Loucy (cell line): ENCODE measurements around the gene UXT.

Source experiments
- EZH2phosphoT487 ChIP-seq: fragments of 200-600 bp; IDR thresholded peaks from 2 replicates; pipeline ENCODE4 v1.6.1; 2018; ENCODE audit warnings: antibody characterized with exemption, mild to moderate bottlenecking, moderate library complexity, borderline replicate concordance
- TF ChIP-seq, protein P1 (sequence below): fragments of 200-600 bp; sonication (generic); conservative IDR thresholded peaks from 2 replicates; pipeline ENCODE4 v1.5.1; 2014; ENCODE audit warnings: mild to moderate bottlenecking, antibody characterized with exemption, low read length

- TF ChIP-seq, protein P1, sequence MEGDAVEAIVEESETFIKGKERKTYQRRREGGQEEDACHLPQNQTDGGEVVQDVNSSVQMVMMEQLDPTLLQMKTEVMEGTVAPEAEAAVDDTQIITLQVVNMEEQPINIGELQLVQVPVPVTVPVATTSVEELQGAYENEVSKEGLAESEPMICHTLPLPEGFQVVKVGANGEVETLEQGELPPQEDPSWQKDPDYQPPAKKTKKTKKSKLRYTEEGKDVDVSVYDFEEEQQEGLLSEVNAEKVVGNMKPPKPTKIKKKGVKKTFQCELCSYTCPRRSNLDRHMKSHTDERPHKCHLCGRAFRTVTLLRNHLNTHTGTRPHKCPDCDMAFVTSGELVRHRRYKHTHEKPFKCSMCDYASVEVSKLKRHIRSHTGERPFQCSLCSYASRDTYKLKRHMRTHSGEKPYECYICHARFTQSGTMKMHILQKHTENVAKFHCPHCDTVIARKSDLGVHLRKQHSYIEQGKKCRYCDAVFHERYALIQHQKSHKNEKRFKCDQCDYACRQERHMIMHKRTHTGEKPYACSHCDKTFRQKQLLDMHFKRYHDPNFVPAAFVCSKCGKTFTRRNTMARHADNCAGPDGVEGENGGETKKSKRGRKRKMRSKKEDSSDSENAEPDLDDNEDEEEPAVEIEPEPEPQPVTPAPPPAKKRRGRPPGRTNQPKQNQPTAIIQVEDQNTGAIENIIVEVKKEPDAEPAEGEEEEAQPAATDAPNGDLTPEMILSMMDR, result no peak
- TF ChIP-seq EZH2phosphoT487, result no peak
These were observed 45.8 kb upstream of the UXT start for GRCh38 chrX:47704736-47705135.
